Stimulated activated CD4-positive, alpha-beta T cell treated with anti-CD3 and anti-CD28 coated beads, Interleukin-2, amount 100 ng/mL, for 48 hours (primary cell): ENCODE results near the gene RIN1.
"Not testable (repeated sequence)": the region's sequence is repeated elsewhere in the genome, so short reads cannot be mapped to it uniquely, and the experiment has no call there.

Source experiments
- DNase-seq, 2 donors: peaks; one replicate each; pipeline ENCODE4 v3.0.0-alpha.2; 2020

Gene RIN1

GRCh38 chr11:66317723-66318599 lies 18.3 kb downstream of the RIN1 start:
- DNase-seq: no peak

GRCh38 chr11:66317322-66317722 lies 18.9 kb downstream of the RIN1 start:
- no peak for DNase-seq

- no peak for DNase-seq
Measured at GRCh38 chr11:66316849-66317251, 19.4 kb downstream of the RIN1 start, which contains the start of gene CD248. Gene CD248 (minus strand): TSS chr11:66317044. CDS start chr11:66317027, 17 bp downstream.

GRCh38 chr11:66315921-66316811 lies 20.1 kb downstream of the RIN1 start:
- DNase-seq: no peak

GRCh38 chr11:66315498-66315885 lies 20.7 kb downstream of the RIN1 start:
- DNase-seq: no peak

GRCh38 chr11:66314561-66315497 lies 21.4 kb downstream of the RIN1 start:
- DNase-seq: no peak

- DNase-seq: no peak
Measured at GRCh38 chr11:66314186-66314501, 22.1 kb downstream of the RIN1 start.

- no peak for DNase-seq
Measured at GRCh38 chr11:66313321-66314185, 22.7 kb downstream of the RIN1 start.

- peak; percentile 91 to 98 for DNase-seq
Measured at GRCh38 chr11:66312549-66313320, 23.5 kb downstream of the RIN1 start.

- DNase-seq: peak; percentile 77 to 97
Measured at GRCh38 chr11:66311965-66312548, 24.2 kb downstream of the RIN1 start.

- no peak for DNase-seq
Measured at GRCh38 chr11:66311470-66311964, 24.7 kb downstream of the RIN1 start.

GRCh38 chr11:66310803-66311440 lies 25.3 kb downstream of the RIN1 start:
- DNase-seq: not testable (repeated sequence)

GRCh38 chr11:66310324-66310723 lies 25.9 kb downstream of the RIN1 start:
- no peak for DNase-seq

GRCh38 chr11:66309475-66309874 lies 26.8 kb downstream of the RIN1 start:
- DNase-seq: no peak

GRCh38 chr11:66302656-66303055 lies 33.6 kb downstream of the RIN1 start:
- DNase-seq: no peak

GRCh38 chr11:66299186-66299585 lies 37.0 kb downstream of the RIN1 start:
- DNase-seq: no peak

- no peak for DNase-seq
Measured at GRCh38 chr11:66297610-66298009, 38.6 kb downstream of the RIN1 start.

- DNase-seq: no peak
Measured at GRCh38 chr11:66294626-66295620, 41.3 kb downstream of the RIN1 start.
